ENCODE measurements around the gene KRTDAP. TPM values are rescaled to one million over a fixed set of nuclear protein-coding genes. Genes with fewer than 3 reads are reported as not detected.

KRTDAP gene
- total RNA-seq, 2 donors from 2014 or later = not detected

DNA sequence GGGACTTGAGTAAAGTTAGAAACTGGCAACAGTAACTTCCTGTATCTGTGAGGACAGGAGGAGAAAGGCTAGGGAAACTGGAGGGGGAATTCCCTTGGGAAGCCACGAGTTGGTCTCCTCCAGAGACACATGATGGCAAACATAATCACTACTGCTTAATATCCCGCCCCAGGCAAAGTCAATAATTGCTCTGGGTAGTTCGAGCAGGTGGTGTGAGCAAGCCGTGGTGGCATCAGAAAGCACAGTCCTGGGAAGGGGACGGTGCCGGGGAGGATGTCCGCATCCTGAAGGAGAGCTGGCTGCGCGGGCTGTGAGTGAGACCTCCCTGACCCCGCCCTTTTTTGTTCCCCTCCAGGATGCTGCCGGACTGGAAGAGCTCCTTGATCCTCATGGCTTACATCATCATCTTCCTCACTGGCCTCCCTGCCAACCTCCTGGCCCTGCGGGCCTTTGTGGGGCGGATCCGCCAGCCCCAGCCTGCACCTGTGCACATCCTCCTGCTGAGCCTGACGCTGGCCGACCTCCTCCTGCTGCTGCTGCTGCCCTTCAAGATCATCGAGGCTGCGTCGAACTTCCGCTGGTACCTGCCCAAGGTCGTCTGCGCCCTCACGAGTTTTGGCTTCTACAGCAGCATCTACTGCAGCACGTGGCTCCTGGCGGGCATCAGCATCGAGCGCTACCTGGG, 40.8 kb downstream of the KRTDAP start:
- H3K36me3 Mint-ChIP-seq (ENCODE audit: insufficient read depth in 2 of 2) = no peaks in the 10 kb centered on the region
- H3K4me1 Mint-ChIP-seq (ENCODE audit: low read depth) = peaks cover 55% of the 10 kb centered on the region
- no peak for ATAC-seq (replicated peaks in 1 of 2)
- peaks cover 47% of the 10 kb centered on the region for H3K27me3 Mint-ChIP-seq (ENCODE audit: low read depth)
- DNase-seq = no peak
- no peak overlapping the region for H3K27ac Mint-ChIP-seq
- H3K4me3 Mint-ChIP-seq = no peak overlapping the region
- no peaks in the 10 kb centered on the region for H3K9me3 Mint-ChIP-seq

- Mint-ChIP-seq H3K9me3 (no peaks in the 10 kb centered on the region), H3K27me3 (ENCODE audit: low read depth) (peaks cover 41% of the 10 kb centered on the region), H3K27ac (peak within 1 kb of the TSS; percentile 3), H3K36me3 (ENCODE audit: insufficient read depth in 2 of 2) (no peaks in the 10 kb centered on the region), H3K4me3 (no peak within 1 kb of the TSS), H3K4me1 (ENCODE audit: low read depth) (peaks cover 54% of the 10 kb centered on the region)
- DNase-seq (no peak), ATAC-seq (replicated peaks in 1 of 2) (no peak)
Measured at GRCh38 chr19:35447606-35448469, 42.4 kb downstream of the KRTDAP start, which contains the start of gene FFAR2. Gene FFAR2 (plus strand): TSS chr19:35448257. CDS start chr19:35449715, 1,458 bp downstream.

- H3K4me3 Mint-ChIP-seq = peak overlapping the region in 1 of 2 donors; percentile 64
Measured at GRCh38 chr19:35445826-35446593, 44.3 kb downstream of the KRTDAP start.

DNA sequence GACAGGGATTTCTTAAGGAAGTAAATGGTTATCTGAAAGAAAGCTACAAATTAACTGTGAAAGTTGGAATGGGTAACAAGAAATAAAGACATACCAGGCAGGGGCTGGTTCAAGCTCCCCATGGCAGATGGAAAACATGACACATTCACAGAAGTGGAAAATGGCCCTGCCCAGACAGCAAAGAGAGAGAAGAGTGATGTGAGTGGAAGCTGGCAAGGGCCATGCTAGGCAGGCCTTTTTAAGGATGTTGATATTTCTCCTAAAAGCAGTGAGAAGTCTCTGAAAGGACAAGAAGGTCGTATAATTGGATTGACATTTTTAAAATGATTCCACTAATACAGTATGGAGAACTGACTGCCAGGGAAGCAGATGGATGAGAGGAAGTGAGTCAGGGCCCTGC, 45.5 kb downstream of the KRTDAP start:
- DNase-seq (no peak), ATAC-seq (replicated peaks in 1 of 2) (no peak)
- no peaks in the 10 kb centered on the region for H3K36me3 Mint-ChIP-seq (ENCODE audit: insufficient read depth in 2 of 2)
- H3K27ac Mint-ChIP-seq = no peak overlapping the region
- H3K9me3 Mint-ChIP-seq = no peaks in the 10 kb centered on the region
- H3K4me1 Mint-ChIP-seq (ENCODE audit: low read depth) = peaks cover 27% of the 10 kb centered on the region
- H3K27me3 Mint-ChIP-seq (ENCODE audit: low read depth) = peaks cover 34% of the 10 kb centered on the region
- H3K4me3 Mint-ChIP-seq = peak overlapping the region in 1 of 2 donors; percentile 4

More at GRCh38 chr19:35445826-35446593, 44.3 kb downstream of the KRTDAP start:
- H3K36me3 Mint-ChIP-seq (ENCODE audit: insufficient read depth in 2 of 2) = no peaks in the 10 kb centered on the region
- DNase-seq (peak; percentile 19 to 57), ATAC-seq (replicated peaks in 1 of 2) (peak; percentile 77 to 96)
- no peaks in the 10 kb centered on the region for H3K9me3 Mint-ChIP-seq
- H3K27ac Mint-ChIP-seq = no peak overlapping the region
- H3K27me3 Mint-ChIP-seq (ENCODE audit: low read depth) = peaks cover 40% of the 10 kb centered on the region
- H3K4me1 Mint-ChIP-seq (ENCODE audit: low read depth) = peaks cover 36% of the 10 kb centered on the region

- H3K9me3 Mint-ChIP-seq = no peaks in the 10 kb centered on the region
- no peak overlapping the region for H3K27ac Mint-ChIP-seq
- DNase-seq = no peak
- peaks cover 42% of the 10 kb centered on the region for H3K27me3 Mint-ChIP-seq (ENCODE audit: low read depth)
- H3K4me3 Mint-ChIP-seq = no peak overlapping the region
- H3K4me1 Mint-ChIP-seq (ENCODE audit: low read depth) = peaks cover 24% of the 10 kb centered on the region
- ATAC-seq (replicated peaks in 1 of 2) = no peak
- H3K36me3 Mint-ChIP-seq (ENCODE audit: insufficient read depth in 2 of 2) = no peaks in the 10 kb centered on the region
Measured at GRCh38 chr19:35442091-35442490, 48.2 kb downstream of the KRTDAP start.

DNA sequence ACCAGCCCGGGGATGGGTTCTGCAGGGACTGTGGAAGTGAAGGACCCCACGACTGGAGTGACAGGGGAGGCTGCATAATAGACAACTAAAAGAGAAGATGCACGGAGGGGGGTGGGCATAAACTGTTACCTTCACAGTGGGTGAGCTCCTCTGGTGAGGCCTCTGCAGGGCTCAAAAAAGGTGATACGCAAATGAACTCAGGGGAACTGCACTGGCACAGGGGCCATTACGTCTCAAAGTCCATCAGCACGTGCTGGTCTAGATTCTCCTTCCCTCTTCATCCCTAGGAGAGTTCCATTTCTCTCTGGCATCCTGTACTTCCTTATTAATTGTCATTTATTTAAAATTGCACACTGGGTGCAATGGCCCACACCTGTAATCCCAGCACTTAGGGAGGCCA, 50.3 kb downstream of the KRTDAP start:
- Mint-ChIP-seq H3K4me1 (ENCODE audit: low read depth) (peaks cover 23% of the 10 kb centered on the region), H3K27ac (no peak overlapping the region), H3K4me3 (no peak overlapping the region), H3K36me3 (ENCODE audit: insufficient read depth in 2 of 2) (no peaks in the 10 kb centered on the region), H3K27me3 (ENCODE audit: low read depth) (peaks cover 29% of the 10 kb centered on the region), H3K9me3 (no peaks in the 10 kb centered on the region)
- ATAC-seq (replicated peaks in 1 of 2) (no peak), DNase-seq (no peak)

GRCh38 chr19:35438527-35438926, 51.7 kb downstream of the KRTDAP start:
- ATAC-seq (replicated peaks in 1 of 2) (no peak), DNase-seq (no peak)
- Mint-ChIP-seq H3K4me3 (no peak overlapping the region), H3K27me3 (ENCODE audit: low read depth) (peaks cover 30% of the 10 kb centered on the region), H3K4me1 (ENCODE audit: low read depth) (peaks cover 18% of the 10 kb centered on the region), H3K27ac (no peak overlapping the region), H3K9me3 (no peaks in the 10 kb centered on the region), H3K36me3 (ENCODE audit: insufficient read depth in 2 of 2) (no peaks in the 10 kb centered on the region)

DNA sequence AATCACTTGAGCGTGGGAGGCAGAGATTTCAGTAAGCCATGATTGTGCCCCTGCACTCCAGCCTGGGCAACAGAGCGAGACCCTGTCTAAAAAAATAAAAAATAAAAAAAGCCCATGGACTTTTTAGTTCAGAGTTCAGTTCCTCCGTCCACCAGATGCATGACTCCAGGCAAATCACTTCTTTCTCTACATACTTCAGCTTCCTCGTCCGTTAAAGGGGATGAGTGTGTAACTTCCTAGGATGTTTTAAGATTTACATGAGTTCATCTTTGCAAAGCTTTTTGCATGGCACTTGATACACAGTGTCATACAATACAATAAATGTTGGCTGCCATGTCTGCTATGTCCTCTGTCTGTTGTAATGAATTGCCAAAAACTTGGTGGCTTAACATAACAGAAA, 52.2 kb downstream of the KRTDAP start:
- H3K27me3 Mint-ChIP-seq (ENCODE audit: low read depth) = peaks cover 34% of the 10 kb centered on the region
- no peak overlapping the region for H3K27ac Mint-ChIP-seq
- no peak overlapping the region for H3K4me3 Mint-ChIP-seq
- ATAC-seq (replicated peaks in 1 of 2) (no peak), DNase-seq (no peak)
- peaks cover 18% of the 10 kb centered on the region for H3K4me1 Mint-ChIP-seq (ENCODE audit: low read depth)
- H3K36me3 Mint-ChIP-seq (ENCODE audit: insufficient read depth in 2 of 2) = no peaks in the 10 kb centered on the region
- no peaks in the 10 kb centered on the region for H3K9me3 Mint-ChIP-seq

DNA sequence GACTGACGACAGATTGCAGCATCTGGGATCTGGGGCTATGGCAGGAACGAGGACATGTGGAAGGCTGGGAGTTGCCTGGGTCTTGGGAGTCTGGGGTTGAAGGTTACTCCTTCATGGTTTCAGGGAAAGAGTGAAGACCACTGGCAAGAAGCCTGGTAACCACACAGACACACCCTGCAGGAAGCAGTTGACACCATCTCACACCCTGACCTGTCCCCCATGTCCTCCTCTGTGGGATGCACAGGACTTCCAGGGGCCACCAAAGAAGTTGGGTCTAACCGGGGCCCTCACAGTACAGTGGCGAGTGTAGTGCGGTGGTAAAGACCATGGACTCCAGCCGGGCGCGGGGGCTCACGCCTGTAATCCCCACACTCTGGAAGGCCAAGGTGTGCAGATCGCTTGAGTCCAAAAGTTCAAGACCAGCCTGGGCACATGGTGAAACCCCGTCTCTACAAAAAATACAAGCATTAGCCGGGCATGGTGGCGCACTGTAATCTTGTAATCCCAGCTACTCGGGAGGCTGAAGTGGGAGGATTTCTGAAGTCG, 52.8 kb downstream of the KRTDAP start:
- no peak overlapping the region for H3K27ac Mint-ChIP-seq

More for the DNA sequence above, 52.8 kb downstream of the KRTDAP start:
- peaks cover 0 to under 1% of the 10 kb centered on the region in 2 donors for H3K36me3 Mint-ChIP-seq (ENCODE audit: insufficient read depth in 2 of 2)
- no peak for DNase-seq
- H3K4me3 Mint-ChIP-seq = peak overlapping the region in 1 of 2 donors; percentile 40
- no peaks in the 10 kb centered on the region for H3K9me3 Mint-ChIP-seq
- no peak for ATAC-seq (replicated peaks in 1 of 2)
- H3K4me1 Mint-ChIP-seq (ENCODE audit: low read depth) = peaks cover 18% of the 10 kb centered on the region
- H3K27me3 Mint-ChIP-seq (ENCODE audit: low read depth) = peaks cover 36% of the 10 kb centered on the region

Other genes starting within 250 kb of the KRTDAP start
- 10 to 100 TPM; 24.2 to 41.1 TPM for gene LSR, start 241.5 kb downstream of the KRTDAP start, total RNA-seq
- 100 to 1,000 TPM; 202 to 212 TPM for gene USF2, start 221.5 kb downstream of the KRTDAP start, total RNA-seq
- gene HAMP, start 207.9 kb downstream of the KRTDAP start, total RNA-seq = 1 to 10 TPM; 1.2 to 2.4 TPM
- gene MAG, start 198.3 kb downstream of the KRTDAP start, total RNA-seq = under 1 TPM; 0.29 to 0.83 TPM
- gene CD22, start 161.3 kb downstream of the KRTDAP start, total RNA-seq = 10 to 100 TPM; 39.1 to 44.5 TPM
- gene FFAR1, start 142.6 kb downstream of the KRTDAP start, total RNA-seq = 1 to 10 TPM in 1 of 2 donors, under 1 TPM in 1; 0.67 to 1.4 TPM
- 1 to 10 TPM; 6.6 to 8.8 TPM for gene FFAR3, start 132.0 kb downstream of the KRTDAP start, total RNA-seq
- gene GPR42, start 119.4 kb downstream of the KRTDAP start, total RNA-seq = 1 to 10 TPM; 1.1 to 1.9 TPM
- not detected for gene FFAR2, start 42.2 kb downstream of the KRTDAP start, total RNA-seq
- 1 to 10 TPM; 3.7 to 7.5 TPM for gene DMKN, start 23.2 kb upstream of the KRTDAP start, total RNA-seq
- under 1 TPM in 1 of 2 donors, not detected in 1; 0.21 TPM for gene SBSN, start 37.8 kb upstream of the KRTDAP start, total RNA-seq
- gene GAPDHS, start 43.0 kb upstream of the KRTDAP start, total RNA-seq = not detected
- 10 to 100 TPM; 79.0 to 87.8 TPM for gene TMEM147, start 55.2 kb upstream of the KRTDAP start, total RNA-seq
- gene ATP4A, start 73.2 kb upstream of the KRTDAP start, total RNA-seq = not detected
- not detected for gene PMIS2, start 95.7 kb upstream of the KRTDAP start, total RNA-seq
- 10 to 100 TPM; 39.2 to 55.3 TPM for gene HAUS5, start 122.3 kb upstream of the KRTDAP start, total RNA-seq
- 100 to 1,000 TPM; 105 to 130 TPM for gene RBM42, start 138.6 kb upstream of the KRTDAP start, total RNA-seq
- 1 to 10 TPM; 1.7 to 2.5 TPM for gene ETV2, start 151.3 kb upstream of the KRTDAP start, total RNA-seq
- gene COX6B1, start 157.9 kb upstream of the KRTDAP start, total RNA-seq = 100 to 1,000 TPM; 277 to 288 TPM
- under 1 TPM; 0.86 to 0.93 TPM for gene UPK1A, start 176.1 kb upstream of the KRTDAP start, total RNA-seq
- gene ZBTB32, start 214.1 kb upstream of the KRTDAP start, total RNA-seq = 100 to 1,000 TPM; 147 to 192 TPM
- gene KMT2B, start 227.5 kb upstream of the KRTDAP start, total RNA-seq = 10 to 100 TPM; 63.0 to 71.5 TPM

Data from activated T-cell treated with anti-CD3 and anti-CD28 coated beads, Interleukin-2, amount 50 U/mL, for 72 hours (primary cell).